HepG2 (cell line): ENCODE data around the gene XCL2. TPM values are rescaled to one million over a fixed set of nuclear protein-coding genes. Genes with fewer than 3 reads are reported as not detected.
A peak's percentile ranks its signal among the peaks of the same experiment; 100 is the strongest.

Experiments
- ATAC-seq: fragments of 200-7000 bp; cut with Tn5 transposase; 3 replicates; pipeline ENCODE4 v1.9.1; 2020; ENCODE audit warnings: mild to moderate bottlenecking, moderate library complexity
- BruUV-seq: library from RNA; stranded (reverse); fragments of 400-500 nt; replicated peaks from 2 replicates; lab custom pipeline; 2021; lab: Mats Ljungman, UMichigan
- CTCF ChIA-PET: fragments of 300-600 bp; formaldehyde crosslinking; extraction: SDS; loops from one replicate; lab custom pipeline; 2021; ENCODE audit warnings: low total read pairs, inconsistent platforms, low intra/inter-chr PET ratio; lab: Yijun Ruan, JAX
- POLR2A ChIA-PET: fragments of 350-600 bp; sonication (Branson Sonifier 250); formaldehyde crosslinking; loops from one replicate; lab custom pipeline; 2020; ENCODE audit warnings: antibody characterized with exemption, inconsistent platforms; lab: Yijun Ruan, JAX
- DNase-seq: peaks from one replicate; pipeline ENCODE4 v3.0.0-alpha.2; 2015; ENCODE audit warnings: low spot score
- FAIRE-seq: peaks from 3 replicates; lab custom pipeline; 2011; peaks lifted over from hg19 to GRCh38; lab: Jason Lieb, UNC
- H2AFZ ChIP-seq: one replicate; pipeline ENCODE4 v1.6.1; 2011; ENCODE audit warnings: low read length, inconsistent platforms
- H3K27ac ChIP-seq: fragments of 300-600 bp; 3 replicates; pipeline ENCODE4 v1.8.0; 2011; ENCODE audit warnings: mixed run types, mild to moderate bottlenecking, mixed read lengths, low read length, inconsistent platforms; ENCODE audit not compliant: insufficient read depth; ENCODE audit errors: extremely low read length
- H3K27me3 ChIP-seq, 2 experiments: fragments of 200-600 bp in 1 of 2; 2 replicates in 1 of 2; 3 replicates in 1 of 2; pipeline versions ENCODE4 v1.6.0 to v1.8.0; 2011; ENCODE audit warnings: low read length in 2 of 2, mild to moderate bottlenecking in 2 of 2, moderate library complexity in 2 of 2, inconsistent platforms in 1 of 2; ENCODE audit not compliant: insufficient read depth in 2 of 2, control insufficient read depth in 1 of 2
- H3K36me3 ChIP-seq, 2 experiments: fragments of 200-600 bp in 1 of 2; replicated peaks in 1 of 2; 2 replicates in 1 of 2; 3 replicates in 1 of 2; pipeline versions ENCODE4 v1.5.1 to v1.8.0; 2011; ENCODE audit warnings: low read length in 2 of 2, inconsistent platforms in 1 of 2; ENCODE audit not compliant: insufficient read depth in 2 of 2, control insufficient read depth in 1 of 2
- H3K4me1 ChIP-seq: 2 replicates; pipeline ENCODE4 v1.5.1; 2012; ENCODE audit warnings: low read length, inconsistent platforms; ENCODE audit not compliant: insufficient read depth
- H3K4me2 ChIP-seq: 2 replicates; pipeline ENCODE4 v1.6.0; 2011; ENCODE audit warnings: low read depth, low read length, inconsistent platforms
- H3K4me3 ChIP-seq, 3 experiments: fragments of 200-600 bp in 1 of 3; sonication (generic), shearing (Covaris generic) in 1 of 3; replicated peaks in 1 of 3; 2 replicates each; pipeline ENCODE4 v1.5.1; 2011 to 2016; ENCODE audit warnings: low read length in 3 of 3, inconsistent platforms in 2 of 3, low read depth in 2 of 3, mild to moderate bottlenecking in 2 of 3, control low read depth in 1 of 3, mixed read lengths in 1 of 3; ENCODE audit not compliant: insufficient read depth in 1 of 3
- H3K79me2 ChIP-seq: one replicate; pipeline ENCODE4 v1.6.1; 2011; ENCODE audit warnings: low read length, inconsistent platforms; ENCODE audit not compliant: insufficient read depth
- H3K9ac ChIP-seq: 2 replicates; pipeline ENCODE4 v1.6.0; 2011; ENCODE audit warnings: mild to moderate bottlenecking, low read depth, low read length, inconsistent platforms; ENCODE audit not compliant: insufficient read depth
- H3K9me3 ChIP-seq: 2 replicates; pipeline ENCODE4 v1.5.1; 2012; ENCODE audit warnings: mild to moderate bottlenecking, low read length
- H4K20me1 ChIP-seq: 2 replicates; pipeline ENCODE4 v1.6.0; 2011; ENCODE audit warnings: inconsistent platforms, mild to moderate bottlenecking, low read length, moderate library complexity; ENCODE audit not compliant: insufficient read depth
- CREM ChIP-seq, 2 experiments: sonication (generic) in 1 of 2; formaldehyde crosslinking in 1 of 2; IDR thresholded peaks; 2 replicates each; pipeline versions ENCODE4 v1.4.0 to v1.6.1; 2016 to 2020; ENCODE audit warnings: antibody characterized with exemption in 1 of 2, mild to moderate bottlenecking in 1 of 2, missing genetic modification reagents in 1 of 2
- DNMT1 ChIP-seq: sonication (generic); formaldehyde crosslinking; IDR thresholded peaks from 2 replicates; pipeline ENCODE4 v1.5.1; 2020; ENCODE audit warnings: mild to moderate bottlenecking, missing genetic modification reagents
- HDAC2 ChIP-seq: sonication (generic); formaldehyde crosslinking; IDR thresholded peaks from 2 replicates; pipeline ENCODE4 v1.4.0; 2020; ENCODE audit warnings: missing genetic modification reagents
- IKZF1 ChIP-seq: fragments of 450-650 bp; IDR thresholded peaks from 2 replicates; pipeline ENCODE4 v1.7.1; 2016
- JUN ChIP-seq: sonication (generic); formaldehyde crosslinking; IDR thresholded peaks from 2 replicates; pipeline ENCODE4 v1.4.0; 2020; ENCODE audit warnings: mild to moderate bottlenecking, missing genetic modification reagents
- JUND ChIP-seq: sonication (generic); formaldehyde crosslinking; IDR thresholded peaks from 2 replicates; pipeline ENCODE4 v1.8.0; 2022; ENCODE audit warnings: mild to moderate bottlenecking, missing genetic modification reagents
- MAFG ChIP-seq: sonication (generic); formaldehyde crosslinking; IDR thresholded peaks from 2 replicates; pipeline ENCODE4 v1.5.1; 2020; ENCODE audit warnings: mild to moderate bottlenecking, missing genetic modification reagents
- MYC ChIP-seq: sonication (generic); formaldehyde crosslinking; IDR thresholded peaks from 2 replicates; pipeline ENCODE4 v1.9.0; 2021; ENCODE audit warnings: missing genetic modification reagents, borderline replicate concordance
- SAFB2 ChIP-seq: sonication (generic); formaldehyde crosslinking; IDR thresholded peaks from 2 replicates; pipeline ENCODE4 v1.5.1; 2020; ENCODE audit warnings: missing genetic modification reagents, low read depth, mild to moderate bottlenecking, borderline replicate concordance
- SMAD1 ChIP-seq: sonication (generic); formaldehyde crosslinking; IDR thresholded peaks from 2 replicates; pipeline ENCODE4 v1.4.0; 2020; ENCODE audit warnings: missing genetic modification reagents, low read depth, mild to moderate bottlenecking, borderline replicate concordance
- SP4 ChIP-seq: sonication (generic); formaldehyde crosslinking; IDR thresholded peaks from 2 replicates; pipeline ENCODE4 v1.8.1; 2023; ENCODE audit warnings: mild to moderate bottlenecking, missing genetic modification reagents
- STAG1 ChIP-seq: sonication (generic); formaldehyde crosslinking; IDR thresholded peaks from 2 replicates; pipeline ENCODE4 v1.4.0; 2020; ENCODE audit warnings: missing genetic modification reagents
- TOE1 ChIP-seq: sonication (generic); formaldehyde crosslinking; IDR thresholded peaks from 2 replicates; pipeline ENCODE4 v1.4.0; 2020; ENCODE audit warnings: mild to moderate bottlenecking, missing genetic modification reagents
- ZNF33A ChIP-seq: sonication (generic); formaldehyde crosslinking; IDR thresholded peaks from 2 replicates; pipeline ENCODE4 v1.5.1; 2020; ENCODE audit warnings: missing genetic modification reagents, mild to moderate bottlenecking, moderate library complexity, borderline replicate concordance
- ZNF557 ChIP-seq: sonication (generic); formaldehyde crosslinking; IDR thresholded peaks from 2 replicates; pipeline ENCODE4 v1.4.0; 2020; ENCODE audit warnings: missing genetic modification reagents
- ZNF558 ChIP-seq: sonication (generic); formaldehyde crosslinking; IDR thresholded peaks from 2 replicates; pipeline ENCODE4 v1.9.0; 2022; ENCODE audit warnings: mild to moderate bottlenecking, missing genetic modification reagents, borderline replicate concordance
- ZNF781 ChIP-seq: sonication (generic); formaldehyde crosslinking; IDR thresholded peaks from 2 replicates; pipeline ENCODE4 v1.5.1; 2020; ENCODE audit warnings: borderline replicate concordance, mild to moderate bottlenecking, missing genetic modification reagents; ENCODE audit errors: not compliant biosample characterization
- ZNF839 ChIP-seq: sonication (generic); formaldehyde crosslinking; IDR thresholded peaks from 2 replicates; pipeline ENCODE4 v1.4.0; 2020; ENCODE audit warnings: missing genetic modification reagents, mild to moderate bottlenecking, borderline replicate concordance
- ZSCAN20 ChIP-seq: sonication (generic); formaldehyde crosslinking; IDR thresholded peaks from 2 replicates; pipeline ENCODE4 v1.4.0; 2020; ENCODE audit warnings: missing genetic modification reagents, mild to moderate bottlenecking, borderline replicate concordance
- WGBS: methylation state at CpG from one replicate; pipeline ENCODE4 v1.1.6; 2017; ENCODE audit warnings: low lambda C conversion rate; 5-methylcytosine and 5-hydroxymethylcytosine counted together
- in situ Hi-C: cut with HindIII; loops from 2 replicates; pipeline ENCODE4 v1.10.0; 2017; ENCODE audit warnings: low pct_unique_long_range_greater_than_20kb; ENCODE audit not compliant: extremely low pct_ligation_motif_present
- intact Hi-C: fragments of 100-400 bp; cut with micrococcal nuclease; formaldehyde crosslinking; loops from one replicate; pipeline ENCODE4 v1.10.0; 2022; ENCODE audit not compliant: unreplicated experiment
- polyA plus RNA-seq, 8 experiments: library from polyadenylated mRNA; depleted of rRNA in 3 of 8; stranded (reverse) in 7 of 8; unstranded in 1 of 8; fragments of >200 nt; fragmentation: Illumina TruSeq in 4 of 8; extraction: Trizol in 4 of 8; gene quantifications; 2 replicates each; pipeline versions ENCODE4 v1.2.1 to v1.2.3, GENCODE V29; 2011 to 2016; ENCODE audit warnings: low read depth in 4 of 8, missing spikeins in 1 of 8, mixed read lengths in 1 of 8; ENCODE audit not compliant: insufficient read depth in 1 of 8
- total RNA-seq, 5 experiments: library from RNA; depleted of rRNA; stranded (reverse); fragments of >200 nt; fragmentation: Illumina TruSeq; extraction: Trizol; gene quantifications; 2 replicates each; pipeline ENCODE4 v1.2.3, GENCODE V29; 2016; ENCODE audit warnings: low read depth in 1 of 5
- TF ChIP-seq, protein P1 (sequence below): sonication (generic); formaldehyde crosslinking; IDR thresholded peaks from 2 replicates; pipeline ENCODE4 v1.9.0; 2021; ENCODE audit warnings: missing genetic modification reagents, borderline replicate concordance

Gene XCL2
- total and polyA plus RNA-seq, 2 of the 13 experiments (the other 11 are each of a cell fraction or from before 2014, with no cell fraction given), result 0.50 TPM; not detected in 1

DNA sequence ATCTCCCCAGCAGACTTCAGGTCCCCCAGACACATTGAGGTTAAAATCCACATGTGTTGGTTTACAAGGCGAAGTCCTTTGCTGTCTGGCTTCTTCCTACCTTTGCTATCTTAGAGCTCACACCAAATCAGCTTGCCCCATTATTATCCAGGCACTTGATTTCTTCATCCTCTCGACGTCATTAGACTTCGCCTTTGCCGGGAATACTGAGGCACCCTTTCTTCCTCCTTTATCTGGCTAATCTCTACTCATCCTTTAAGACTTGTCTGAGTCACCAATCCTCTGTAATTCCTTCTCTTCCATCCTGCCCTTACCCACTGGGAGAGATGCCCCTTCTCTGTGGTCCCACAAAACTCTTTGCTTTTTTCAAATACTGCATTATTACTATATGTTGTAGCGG lies 9.2 kb upstream of the XCL2 start:
- no peaks in the 10 kb centered on the region for H3K27me3 ChIP-seq
- H3K36me3 ChIP-seq, result no peaks in the 10 kb centered on the region
- WGBS, result 92% methylated on average over 6 of the region's 6 CpGs
- intact Hi-C loops, result no loop called here
- DNase-seq (no peak), FAIRE-seq (no peak), ATAC-seq (no peak)
- no peak overlapping the region for H2AFZ ChIP-seq
- H4K20me1 ChIP-seq, result no peaks in the 10 kb centered on the region
- no TSS peak for BruUV-seq
- H3K4me2 ChIP-seq, result no peak overlapping the region
- peak overlapping the region; percentile 28 for H3K27ac ChIP-seq
- CTCF ChIA-PET, result no interaction called here
- POLR2A ChIA-PET, result no interaction called here
- H3K9me3 ChIP-seq, result no peaks in the 10 kb centered on the region
- no peak overlapping the region for H3K4me3 ChIP-seq
- H3K4me1 ChIP-seq, result peaks cover 75% of the 10 kb centered on the region
- in situ Hi-C loops, result no loop called here
- H3K79me2 ChIP-seq, result peaks cover 2% of the 10 kb centered on the region
- H3K9ac ChIP-seq, result no peak overlapping the region
- no peak for TF ChIP-seq SAFB2 (CRISPR knock-in tag)
- no peak for TF ChIP-seq JUND (CRISPR knock-in tag)
- no peak for TF ChIP-seq HDAC2 (CRISPR knock-in tag)
- no peak for TF ChIP-seq ZNF839
- no peak for TF ChIP-seq SP4 (CRISPR knock-in tag)
- TF ChIP-seq DNMT1, result no peak
- no peak for TF ChIP-seq IKZF1
- TF ChIP-seq CREM (IDR thresholded peaks at IDR 0.05), result no peak
- no peak for TF ChIP-seq CREM (CRISPR knock-in tag; IDR thresholded peaks at IDR 0.05)
- TF ChIP-seq MYC (CRISPR knock-in tag), result no peak
- no peak for TF ChIP-seq SMAD1 (CRISPR knock-in tag)
- no peak for TF ChIP-seq ZNF33A (CRISPR knock-in tag)
- no peak for TF ChIP-seq TOE1 (CRISPR knock-in tag)
- no peak for TF ChIP-seq ZNF558 (CRISPR knock-in tag)
- no peak for TF ChIP-seq ZNF781 (CRISPR knock-in tag)
- TF ChIP-seq, protein P1, sequence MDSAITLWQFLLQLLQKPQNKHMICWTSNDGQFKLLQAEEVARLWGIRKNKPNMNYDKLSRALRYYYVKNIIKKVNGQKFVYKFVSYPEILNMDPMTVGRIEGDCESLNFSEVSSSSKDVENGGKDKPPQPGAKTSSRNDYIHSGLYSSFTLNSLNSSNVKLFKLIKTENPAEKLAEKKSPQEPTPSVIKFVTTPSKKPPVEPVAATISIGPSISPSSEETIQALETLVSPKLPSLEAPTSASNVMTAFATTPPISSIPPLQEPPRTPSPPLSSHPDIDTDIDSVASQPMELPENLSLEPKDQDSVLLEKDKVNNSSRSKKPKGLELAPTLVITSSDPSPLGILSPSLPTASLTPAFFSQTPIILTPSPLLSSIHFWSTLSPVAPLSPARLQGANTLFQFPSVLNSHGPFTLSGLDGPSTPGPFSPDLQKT, result no peak
- no peak for TF ChIP-seq MAFG (CRISPR knock-in tag)
- TF ChIP-seq ZNF557 (CRISPR knock-in tag), result no peak
- no peak for TF ChIP-seq STAG1
- TF ChIP-seq JUN (CRISPR knock-in tag), result no peak
- TF ChIP-seq ZSCAN20 (CRISPR knock-in tag), result no peak
